Occipital lobe (tissue), 2 donors: ENCODE data around the gene RAB15. TPM values are rescaled to one million over a fixed set of nuclear protein-coding genes. Genes with fewer than 3 reads are reported as not detected.

Experiments
- DNase-seq: peaks from one replicate; lab custom pipeline; 2025; lab: John Stamatoyannopoulos, UW
- total RNA-seq: library from RNA; depleted of rRNA; stranded (reverse); fragments of >200 nt; gene quantifications from one replicate; pipeline ENCODE4 v1.2.3, GENCODE V29; 2014

RAB15 gene
- 28.9 TPM for total RNA-seq

DNA sequence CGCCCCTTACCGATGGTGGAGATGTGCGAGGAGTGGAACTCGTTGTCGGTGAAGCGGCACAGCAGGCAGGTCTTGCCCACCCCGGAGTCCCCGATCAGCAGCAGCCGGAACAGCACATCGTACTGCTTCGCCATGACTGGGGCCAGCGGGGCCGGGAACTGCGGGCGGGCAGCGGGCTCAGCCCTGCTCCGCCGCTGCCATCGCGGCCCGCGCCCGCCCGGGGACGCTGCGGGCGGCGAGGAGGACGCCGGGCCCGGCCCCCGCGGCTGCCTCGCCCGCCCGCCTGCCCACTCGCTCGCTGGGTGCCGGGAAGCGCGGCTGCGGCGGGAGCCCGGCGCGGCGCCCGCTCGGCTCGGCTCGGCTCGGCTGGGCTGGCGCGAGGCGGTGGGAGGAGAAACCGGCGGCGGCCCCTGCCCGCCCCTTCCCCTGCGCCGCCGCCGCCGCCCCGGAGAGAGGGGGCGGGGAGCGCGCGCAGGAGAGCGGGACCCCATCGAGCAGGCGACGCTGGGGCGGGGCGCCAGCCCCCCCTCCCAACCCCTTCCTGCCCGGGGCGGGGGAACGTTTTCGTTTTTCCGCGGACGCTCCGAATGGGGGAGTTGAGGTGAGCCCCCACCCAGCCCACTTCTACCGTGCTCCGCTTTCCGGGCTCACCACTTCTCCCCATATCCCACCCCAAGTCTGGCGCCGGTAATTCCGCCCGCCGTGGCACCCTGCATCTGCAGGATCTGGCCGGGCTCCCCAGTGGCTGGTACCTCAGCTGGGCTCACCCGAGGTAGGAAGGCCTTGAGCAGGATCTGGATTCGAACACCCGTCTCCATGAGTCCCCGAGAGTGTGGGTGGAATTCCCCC is at the start of gene RAB15:
Gene RAB15, minus strand, starts transcription at position 394 of the 849 bp plus-strand sequence. Its CDS starts 260 bp downstream, at position 134.
- DNase-seq, result no peak

DNA sequence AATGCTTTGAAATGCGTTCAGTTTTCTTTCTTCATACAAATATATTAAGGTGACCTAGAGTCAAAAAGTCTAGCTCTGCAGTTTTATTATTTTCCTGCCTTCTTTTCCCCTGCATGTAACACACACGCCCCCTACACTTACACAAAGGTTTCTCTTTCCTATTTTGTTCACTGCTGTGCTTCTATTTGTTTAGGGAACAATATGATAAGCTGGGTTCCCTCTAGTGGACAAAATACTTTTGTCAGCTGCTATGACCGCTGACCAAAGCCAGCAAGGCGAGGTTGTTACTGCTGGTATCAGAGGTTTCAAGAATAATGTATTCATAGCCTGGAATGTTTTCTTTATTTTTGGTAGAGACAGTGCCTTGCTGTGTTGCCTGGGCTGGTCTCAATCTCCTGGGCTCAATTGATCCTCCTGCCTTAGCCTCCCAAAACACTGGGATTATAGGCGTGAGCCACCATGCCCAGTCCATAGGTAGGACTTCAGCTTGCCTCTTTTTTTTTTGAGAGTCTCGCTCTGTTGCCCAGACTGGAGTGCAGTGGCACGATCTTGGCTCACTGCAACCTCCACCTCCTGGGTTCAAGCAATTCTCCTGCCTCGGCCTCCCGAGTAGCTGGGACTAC is 47.9 kb upstream of the RAB15 start:
- peak; percentile 18 for DNase-seq

DNA sequence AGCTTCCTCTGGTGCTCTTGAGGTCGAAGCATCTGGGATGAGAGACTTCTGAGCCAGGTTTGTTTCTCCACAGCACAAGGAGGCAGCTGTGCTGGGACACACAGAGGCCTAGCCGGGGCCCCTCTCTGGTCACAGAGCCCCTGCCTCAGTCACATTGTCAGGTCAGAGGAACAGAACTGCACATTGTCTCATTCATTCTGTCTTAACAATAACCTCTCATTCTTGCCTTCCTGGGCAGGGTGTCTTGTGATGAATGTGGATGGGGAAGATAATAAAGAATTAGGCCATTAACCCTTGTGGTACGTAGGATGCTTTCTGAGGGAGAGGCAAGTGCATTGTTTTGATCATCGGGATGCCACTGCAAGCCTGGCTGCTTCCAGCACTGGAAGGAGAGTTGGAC is 44.3 kb upstream of the RAB15 start:
- DNase-seq, result no peak

DNA sequence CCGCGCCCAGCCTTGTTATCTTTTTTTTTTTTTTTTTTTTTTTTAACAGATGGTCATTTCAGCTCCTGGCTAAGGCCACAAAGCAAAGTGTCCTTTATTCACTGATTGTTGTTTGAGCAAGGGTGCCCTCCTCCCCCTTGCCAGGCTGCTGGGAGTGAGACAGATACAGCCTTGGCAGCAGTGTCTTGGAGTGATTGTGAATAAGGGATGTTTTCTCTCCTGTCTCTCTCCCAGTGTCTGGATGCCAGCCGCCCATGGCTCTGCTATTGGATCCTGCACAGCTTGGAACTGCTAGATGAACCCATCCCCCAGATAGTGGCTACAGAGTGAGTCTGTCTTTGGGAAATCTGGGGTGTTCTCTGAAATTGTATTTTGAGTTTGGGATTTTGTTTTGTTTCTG is 43.3 kb upstream of the RAB15 start:
- DNase-seq, result peak; percentile 51

DNA sequence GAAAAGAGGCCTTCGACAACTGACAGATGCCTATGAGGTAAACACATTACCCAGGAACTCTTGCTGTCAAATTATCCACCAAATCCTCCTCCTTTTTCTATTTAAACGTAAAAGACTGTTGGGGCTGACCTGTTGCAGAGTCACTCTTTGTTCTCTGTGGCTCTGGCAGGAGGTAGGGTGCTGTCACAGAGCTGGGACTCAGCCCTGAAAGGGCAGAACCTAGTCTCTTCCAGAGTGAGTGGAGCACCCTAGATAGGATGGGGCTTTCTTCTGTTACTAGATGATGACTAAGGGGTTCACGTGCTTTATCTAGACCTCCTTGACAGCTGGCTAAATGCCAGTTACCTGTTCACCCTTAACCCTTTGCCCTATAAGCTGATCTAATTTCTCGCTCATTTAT is 40.2 kb upstream of the RAB15 start:
- no peak for DNase-seq

DNA sequence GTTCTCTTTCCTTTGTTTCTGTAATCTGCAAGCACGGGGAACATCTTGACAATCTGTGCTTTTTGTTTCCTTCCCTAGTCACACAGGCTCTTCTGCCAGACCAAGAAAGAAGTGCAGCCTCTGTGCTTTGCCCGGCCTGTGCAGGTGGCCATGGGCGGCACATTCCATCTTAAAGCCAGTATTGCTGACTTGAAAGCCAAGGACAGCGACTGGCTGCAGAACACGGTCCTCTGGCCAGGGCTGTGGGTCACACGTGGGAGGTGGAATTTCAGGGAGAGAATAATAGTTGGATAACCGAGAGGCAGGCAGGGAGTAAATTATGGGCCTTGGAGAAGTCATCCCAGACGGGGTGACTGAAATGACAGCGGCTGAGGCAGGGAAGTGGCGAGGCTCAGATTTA is 39.4 kb upstream of the RAB15 start:
- DNase-seq, result no peak

DNA sequence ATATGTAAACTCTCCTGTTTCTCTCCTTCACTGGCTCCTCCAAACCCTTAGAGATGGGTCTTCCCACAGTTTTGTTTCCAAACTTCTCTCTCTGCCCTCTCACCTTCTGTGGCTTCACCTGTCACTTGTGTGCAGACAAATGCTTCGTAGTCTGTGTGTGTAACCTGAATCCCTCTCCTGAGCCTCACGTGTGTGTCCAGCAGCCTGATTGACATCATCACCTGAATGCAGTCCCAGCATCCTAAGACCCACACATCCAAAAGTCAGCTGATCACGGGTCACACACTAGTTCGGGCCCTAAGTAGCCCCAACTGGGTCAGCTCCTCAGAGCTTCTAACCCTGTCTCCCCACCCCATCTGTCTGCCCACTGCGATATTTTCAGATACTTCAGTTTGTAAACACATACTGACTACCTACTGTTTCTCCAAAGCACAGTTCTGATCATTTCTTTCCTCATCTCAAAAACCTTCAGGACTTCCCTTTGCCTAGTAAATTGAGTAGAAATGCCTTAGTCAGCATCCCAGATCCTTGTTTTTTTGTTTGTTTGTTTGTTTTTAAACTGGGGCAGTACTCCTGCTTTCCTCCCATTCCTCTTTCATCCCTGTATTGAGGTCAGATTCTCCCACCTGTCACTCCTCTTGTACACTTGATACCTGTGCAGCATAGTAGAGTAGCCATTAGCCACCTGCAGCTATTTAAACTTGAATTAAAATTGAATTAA is 38.2 kb upstream of the RAB15 start:
- no peak for DNase-seq

DNA sequence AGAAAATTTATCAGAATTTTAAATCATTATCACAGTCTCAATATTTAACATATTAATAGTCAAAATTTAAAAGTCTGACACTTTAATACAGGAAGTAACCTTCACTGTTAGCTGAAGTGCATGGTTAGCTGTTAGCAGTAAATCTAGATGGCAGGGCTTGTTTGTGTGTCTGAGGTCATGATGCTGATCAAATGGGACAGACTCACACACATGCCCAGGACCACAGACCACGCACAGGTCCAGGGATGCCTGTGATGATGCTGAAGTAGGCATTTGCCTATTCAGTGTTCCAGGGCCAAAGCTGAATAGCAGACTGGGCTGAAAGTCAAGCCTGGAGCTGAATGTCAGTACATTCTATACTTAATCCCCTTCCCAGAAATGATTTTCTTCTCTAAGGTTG is 35.1 kb upstream of the RAB15 start:
- no peak for DNase-seq

DNA sequence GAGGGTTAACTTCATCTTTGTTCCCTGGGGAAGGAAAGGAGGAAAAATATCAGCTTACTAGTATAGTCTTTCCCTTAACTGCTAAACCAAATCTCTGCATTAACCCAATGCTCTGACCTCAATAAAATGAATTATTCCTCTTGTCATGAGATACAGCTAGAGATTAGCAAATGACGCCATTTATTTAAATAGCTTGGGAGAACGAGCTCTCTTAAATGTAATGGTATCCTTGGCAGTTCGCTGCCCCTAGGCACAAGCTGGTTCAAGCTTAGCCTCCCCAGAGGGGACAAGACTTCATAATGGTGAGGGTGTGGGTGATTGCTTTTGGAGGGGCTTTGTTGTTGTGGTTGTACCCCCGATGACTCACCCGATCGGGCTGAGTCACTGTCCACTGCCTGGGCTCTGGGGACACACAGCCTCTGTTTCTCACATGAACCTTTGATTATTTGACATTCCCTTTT is 34.2 kb upstream of the RAB15 start:
- DNase-seq, result no peak

DNA sequence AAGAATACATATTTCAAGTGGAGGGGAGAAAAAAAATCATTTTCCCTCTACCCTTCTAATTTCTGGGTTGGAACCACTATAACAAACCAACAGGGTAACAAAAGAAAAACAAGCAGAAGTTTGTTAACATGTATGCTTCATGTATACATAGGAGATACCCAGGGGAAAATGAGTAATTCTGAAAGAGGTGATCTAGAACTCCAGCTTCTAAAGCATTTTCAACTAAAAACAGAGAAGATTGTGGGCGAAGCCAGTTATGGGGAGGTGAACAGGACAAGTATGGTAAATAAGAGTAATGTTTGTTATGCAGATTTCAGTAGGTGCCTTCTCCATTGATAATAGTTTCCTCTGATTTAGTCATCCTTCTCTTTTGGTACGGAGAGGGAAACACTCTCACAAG is 31.3 kb upstream of the RAB15 start:
- no peak for DNase-seq

DNA sequence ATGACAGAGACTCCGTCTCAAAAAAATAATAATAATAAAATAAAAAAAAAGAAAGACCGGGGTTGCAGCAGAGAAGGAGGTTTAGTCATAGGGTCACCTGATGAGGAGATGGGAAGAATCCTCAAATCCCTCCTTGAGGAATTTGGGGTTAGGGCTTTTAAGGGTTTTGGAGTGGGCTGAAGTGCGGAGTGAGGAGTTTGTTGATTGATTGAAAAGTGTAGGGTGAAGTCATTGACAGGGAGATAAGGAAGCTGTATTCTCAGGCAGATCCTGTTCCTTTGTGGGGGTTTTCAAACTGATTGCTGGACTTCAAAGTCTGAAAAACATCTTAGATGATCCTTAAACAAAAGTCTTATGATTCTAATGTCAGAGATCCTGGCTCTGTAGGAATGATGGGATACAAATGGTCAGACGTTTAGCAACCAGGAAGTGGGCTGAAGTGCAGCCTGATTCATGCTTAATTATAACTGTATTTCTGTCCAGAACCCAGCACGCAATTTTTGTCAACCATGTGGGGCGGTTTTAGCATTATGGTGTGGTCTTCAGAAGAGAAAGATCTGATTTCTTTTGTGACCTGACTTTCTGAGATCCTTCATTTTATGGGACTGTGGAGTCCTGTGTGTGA is 30.6 kb upstream of the RAB15 start:
- DNase-seq, result no peak

DNA sequence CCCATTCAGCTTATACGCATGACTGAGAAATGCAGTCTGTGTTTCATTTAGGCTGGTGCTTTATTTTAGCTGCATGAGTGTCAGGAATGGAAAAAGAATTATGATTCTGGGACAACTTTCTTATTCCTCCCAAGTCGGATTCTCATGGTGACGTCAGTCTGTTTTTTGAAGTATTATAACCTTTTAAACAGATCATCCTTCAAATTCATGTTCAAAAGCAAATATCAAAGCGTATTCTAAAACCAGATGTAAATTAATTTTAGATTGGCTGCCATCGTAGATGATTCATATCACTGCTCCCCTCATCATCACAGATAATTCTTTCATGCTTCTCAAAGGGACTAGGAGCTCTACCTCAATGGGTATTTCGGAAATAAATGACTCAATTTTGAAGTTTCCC is 29.6 kb upstream of the RAB15 start:
- DNase-seq, result no peak

DNA sequence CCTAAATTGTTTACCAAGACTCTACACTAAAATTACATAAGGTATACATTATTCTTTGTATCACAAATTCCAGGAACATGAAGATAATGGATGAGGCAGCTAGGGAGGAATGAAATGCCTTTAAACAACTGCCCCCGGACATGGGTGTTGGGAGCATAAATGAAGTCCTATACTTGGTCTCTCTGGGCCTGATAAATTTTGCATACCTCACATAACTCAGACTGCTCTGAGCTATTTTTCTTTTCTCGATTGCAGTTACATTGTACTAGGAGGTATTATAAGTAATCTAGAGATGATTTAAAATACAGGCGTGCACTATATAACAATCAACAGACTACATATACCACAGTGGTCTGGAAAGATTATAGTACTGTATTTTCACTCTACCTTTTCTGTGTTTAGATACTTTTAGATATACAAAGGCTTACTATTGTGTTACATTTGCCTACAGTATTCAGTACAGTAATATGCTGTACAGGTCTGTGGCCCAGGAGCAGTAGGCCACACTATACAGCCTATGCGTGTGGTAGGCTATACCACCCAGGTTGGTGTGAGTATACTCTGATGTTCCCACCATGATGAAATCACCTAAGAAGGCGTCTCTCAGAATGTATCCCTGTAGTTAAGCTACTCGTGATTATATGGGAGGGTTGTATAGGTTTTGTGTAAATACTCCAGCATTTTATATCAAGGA is 28.9 kb upstream of the RAB15 start:
- DNase-seq, result no peak

DNA sequence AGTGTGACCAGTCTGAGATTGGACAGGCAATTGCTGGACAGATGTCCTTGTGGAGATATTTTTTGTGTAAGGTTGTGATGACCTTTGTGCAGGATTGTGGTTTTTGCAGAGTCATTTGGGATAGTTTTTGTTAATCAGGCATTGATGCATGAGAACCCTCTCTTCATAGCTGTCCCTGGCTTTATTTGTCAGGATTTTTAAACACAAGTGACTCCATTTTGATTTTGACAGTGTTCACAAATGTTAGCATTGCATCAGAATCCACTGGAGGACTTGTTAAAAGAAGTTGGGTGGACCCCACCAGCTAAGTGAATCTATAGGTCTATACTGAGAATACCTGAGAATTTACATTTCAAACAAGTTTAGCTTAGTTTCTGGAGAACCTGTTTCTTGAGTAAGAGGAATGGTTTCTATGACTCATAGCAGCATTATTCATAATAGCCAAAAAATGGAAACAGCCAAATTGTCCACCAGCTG is 26.4 kb upstream of the RAB15 start:
- DNase-seq, result no peak

DNA sequence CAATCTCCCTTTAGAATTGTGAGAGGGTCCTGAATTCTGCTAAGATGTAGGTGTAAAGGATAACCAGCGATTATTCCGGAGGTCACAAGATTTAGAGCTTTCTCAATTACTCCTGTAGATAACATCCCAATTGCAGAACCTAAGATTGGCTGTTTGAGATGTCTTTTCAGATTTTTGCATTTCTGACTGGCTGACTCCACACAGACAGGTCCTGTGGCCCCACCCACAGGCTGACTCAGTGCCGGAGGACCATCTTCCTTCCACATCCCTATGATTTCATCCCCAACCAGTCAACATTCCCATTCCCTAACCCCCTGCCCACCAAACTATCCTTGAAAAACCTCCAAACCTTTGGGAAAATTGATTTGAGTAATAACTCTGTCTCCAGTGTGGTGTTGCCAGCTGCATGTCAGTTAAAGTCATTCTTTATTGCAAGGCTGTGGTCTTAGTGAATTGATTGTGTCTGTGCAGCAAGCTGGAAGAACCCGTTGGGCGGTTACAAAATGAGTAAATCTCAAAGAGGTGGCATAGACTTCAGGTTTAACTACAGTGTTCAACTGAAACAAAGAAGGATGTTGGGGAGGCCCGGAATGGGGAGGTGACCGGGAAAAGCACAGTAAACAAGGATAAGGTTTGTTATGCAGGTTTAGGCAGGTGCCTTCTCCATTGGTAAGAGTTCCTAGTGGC is 25.1 kb upstream of the RAB15 start:
- DNase-seq, result no peak

DNA sequence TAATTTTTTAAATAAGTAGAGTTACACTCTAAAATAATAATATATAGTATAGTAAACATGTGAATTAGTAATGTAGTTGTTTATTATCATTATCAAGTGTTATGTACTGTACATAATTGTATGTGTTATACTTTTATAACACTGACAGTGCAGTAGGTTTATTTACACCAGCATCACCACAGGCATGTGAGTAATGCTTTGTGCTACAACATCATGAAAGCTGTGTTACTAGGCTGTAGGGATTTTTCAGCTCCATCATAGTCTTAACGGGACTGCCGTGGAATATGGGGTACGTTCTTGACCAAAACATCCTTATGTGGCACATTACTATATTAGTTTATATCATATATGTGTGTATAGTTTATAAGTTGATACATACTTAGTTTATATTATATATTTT is 23.2 kb upstream of the RAB15 start:
- DNase-seq, result no peak

DNA sequence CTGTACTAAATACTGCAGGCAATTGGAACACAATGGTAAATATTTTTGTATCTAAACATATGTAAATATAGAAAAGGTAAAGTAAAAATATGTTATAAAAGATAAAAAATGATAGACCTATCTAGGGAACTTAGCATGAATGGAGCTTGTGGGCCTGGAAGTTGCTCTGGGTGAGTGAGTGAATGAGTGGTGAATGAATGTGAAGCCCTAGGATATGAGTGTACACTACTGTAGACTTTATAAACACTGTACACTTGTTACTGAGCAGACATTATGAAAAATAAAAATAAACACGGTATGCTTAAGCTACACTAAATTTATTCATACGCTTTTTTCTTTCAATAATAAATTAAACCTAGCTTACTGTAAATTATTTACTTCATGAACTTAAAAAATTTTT is 22.4 kb upstream of the RAB15 start:
- DNase-seq, result no peak

DNA sequence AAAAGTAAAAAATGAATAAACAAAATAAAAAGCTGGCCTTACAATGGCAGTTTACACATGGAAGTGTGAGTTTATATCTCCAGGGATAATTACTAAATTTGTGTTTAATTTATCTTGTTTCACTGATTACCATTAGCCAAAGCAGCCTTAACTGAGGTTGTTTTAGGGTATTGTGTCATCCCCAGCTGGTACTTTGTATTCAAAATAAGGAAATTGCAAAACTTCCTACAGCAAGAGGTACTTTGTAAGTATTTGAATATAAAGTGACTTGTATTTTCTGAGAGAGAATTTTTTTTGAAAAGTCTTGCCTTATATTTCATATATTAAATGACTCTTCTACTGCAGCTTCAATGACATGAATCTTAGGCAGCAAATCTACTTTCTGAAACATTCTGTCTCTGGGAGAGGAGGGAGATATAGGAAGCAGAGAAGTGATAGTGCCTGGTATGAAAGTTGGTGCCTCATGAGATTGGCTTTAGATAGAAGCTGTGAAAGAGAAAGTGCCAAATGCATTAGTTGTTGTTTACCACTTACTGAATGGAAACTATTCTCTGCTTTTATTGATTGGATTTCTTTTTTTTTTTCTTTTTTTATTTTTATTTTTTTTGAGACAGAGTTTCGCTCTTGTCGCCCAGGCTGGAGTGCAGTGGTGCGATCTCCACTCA is 21.3 kb upstream of the RAB15 start:
- DNase-seq, result no peak

DNA sequence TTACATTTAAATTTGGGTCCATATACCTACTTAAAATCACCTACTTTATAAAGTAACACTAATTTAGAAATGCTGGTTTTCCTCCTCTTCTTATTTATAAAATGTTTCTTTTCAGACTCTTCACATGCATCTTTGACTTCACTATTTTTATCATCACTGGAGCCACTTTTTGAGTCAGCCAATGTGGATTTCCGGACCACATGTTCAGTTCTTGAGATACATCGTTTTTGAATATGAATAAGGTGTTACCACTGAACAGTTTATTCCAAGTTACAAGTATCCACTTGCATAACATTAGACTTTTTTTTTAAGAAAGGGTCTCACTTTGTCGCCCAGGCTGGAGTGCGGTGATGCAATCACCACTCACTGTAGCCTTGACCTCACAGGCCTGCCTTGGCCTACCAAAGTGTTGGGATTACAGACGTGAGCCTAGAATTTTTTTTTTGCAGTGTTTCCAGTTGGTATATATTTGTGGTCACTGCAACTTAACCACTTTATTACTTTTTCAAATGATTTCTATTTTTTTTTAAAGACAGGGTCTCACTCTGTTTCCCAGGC is 20.3 kb upstream of the RAB15 start:
- DNase-seq, result no peak

DNA sequence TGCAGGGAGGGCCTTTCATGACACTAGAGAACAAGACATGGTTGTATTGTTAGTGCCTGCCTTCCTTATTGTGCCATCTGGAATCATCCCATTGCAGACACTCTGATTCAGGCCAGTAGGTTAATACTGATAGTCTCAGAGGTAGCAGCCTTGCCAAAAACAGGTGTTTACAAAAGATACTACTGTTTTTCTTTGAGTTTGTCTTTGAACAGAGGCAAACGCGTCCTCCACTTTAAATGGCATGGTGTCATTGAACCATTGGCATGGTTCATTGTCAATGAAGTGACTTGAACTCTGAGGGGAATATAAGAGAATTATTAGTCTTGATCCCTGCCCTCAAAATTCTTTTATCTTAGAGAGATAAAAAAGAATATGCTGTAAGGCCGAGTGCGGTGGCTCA is 18.8 kb upstream of the RAB15 start:
- DNase-seq, result no peak
